ENCODE results near the gene THAP8. TPM values are rescaled to one million over a fixed set of nuclear protein-coding genes. Genes with fewer than 3 reads are reported as not detected.

THAP8 gene
- total RNA-seq, 2 experiments from 2014 or later: 0.38 to 0.53 TPM

- TF ChIP-seq, protein P1, sequence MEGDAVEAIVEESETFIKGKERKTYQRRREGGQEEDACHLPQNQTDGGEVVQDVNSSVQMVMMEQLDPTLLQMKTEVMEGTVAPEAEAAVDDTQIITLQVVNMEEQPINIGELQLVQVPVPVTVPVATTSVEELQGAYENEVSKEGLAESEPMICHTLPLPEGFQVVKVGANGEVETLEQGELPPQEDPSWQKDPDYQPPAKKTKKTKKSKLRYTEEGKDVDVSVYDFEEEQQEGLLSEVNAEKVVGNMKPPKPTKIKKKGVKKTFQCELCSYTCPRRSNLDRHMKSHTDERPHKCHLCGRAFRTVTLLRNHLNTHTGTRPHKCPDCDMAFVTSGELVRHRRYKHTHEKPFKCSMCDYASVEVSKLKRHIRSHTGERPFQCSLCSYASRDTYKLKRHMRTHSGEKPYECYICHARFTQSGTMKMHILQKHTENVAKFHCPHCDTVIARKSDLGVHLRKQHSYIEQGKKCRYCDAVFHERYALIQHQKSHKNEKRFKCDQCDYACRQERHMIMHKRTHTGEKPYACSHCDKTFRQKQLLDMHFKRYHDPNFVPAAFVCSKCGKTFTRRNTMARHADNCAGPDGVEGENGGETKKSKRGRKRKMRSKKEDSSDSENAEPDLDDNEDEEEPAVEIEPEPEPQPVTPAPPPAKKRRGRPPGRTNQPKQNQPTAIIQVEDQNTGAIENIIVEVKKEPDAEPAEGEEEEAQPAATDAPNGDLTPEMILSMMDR (IDR thresholded peaks at IDR 0.05): no peak
- no peak overlapping the region for H3K27ac ChIP-seq (ENCODE audit: low read depth in 1 of 2, low read length in 2 of 2)
- H3K4me1 Mint-ChIP-seq (ENCODE audit: low read depth): peaks cover 8% of the 10 kb centered on the region
- H3K9me3 Mint-ChIP-seq: no peaks in the 10 kb centered on the region
- ChIA-PET CTCF (interaction anchor here (0.7 kb wide), 1 partner anchor 29 kb away, joined by 3 read pairs; no protein-coding TSS in a partner anchor), POLR2A (no interaction called here)
- peaks cover 15% of the 10 kb centered on the region for H3K4me1 ChIP-seq (ENCODE audit: insufficient read depth, low read length)
- ATAC-seq (ENCODE audit: poor library complexity) (no peak), DNase-seq (no peak)
- peaks cover 0 to 18% of the 10 kb centered on the region in 2 experiments for H3K9me3 ChIP-seq (ENCODE audit: control insufficient read depth in 1 of 2, insufficient read depth in 1 of 2, low read length in 2 of 2)
- no peaks in the 10 kb centered on the region for H3K36me3 Mint-ChIP-seq (ENCODE audit: low read depth)
- H3K27ac Mint-ChIP-seq: no peak overlapping the region
- intact Hi-C loops (cut with DNase I, micrococcal nuclease): no loop called here
- H3K27me3 Mint-ChIP-seq: peaks cover 51% of the 10 kb centered on the region
- H3K4me3 Mint-ChIP-seq: peak overlapping the region; percentile 42
- no peaks in the 10 kb centered on the region for H3K36me3 ChIP-seq (ENCODE audit: insufficient read depth, low read length)
- H3K4me3 ChIP-seq (ENCODE audit: low read length): peak overlapping the region; percentile 34
- peaks cover 23 to 30% of the 10 kb centered on the region in 2 experiments for H3K27me3 ChIP-seq (ENCODE audit: control insufficient read depth in 1 of 2, insufficient read depth in 2 of 2, low read length in 2 of 2)
These were observed 66.6 kb downstream of the THAP8 start for GRCh38 chr19:35987571-35987896.

GRCh38 chr19:35986664-35987570 is 67.2 kb downstream of the THAP8 start:
- no peaks in the 10 kb centered on the region for H3K36me3 ChIP-seq (ENCODE audit: insufficient read depth, low read length)
- intact Hi-C loops (cut with DNase I, micrococcal nuclease): no loop called here
- peaks cover 0 to 18% of the 10 kb centered on the region in 2 experiments for H3K9me3 ChIP-seq (ENCODE audit: control insufficient read depth in 1 of 2, insufficient read depth in 1 of 2, low read length in 2 of 2)
- H3K27me3 ChIP-seq (ENCODE audit: control insufficient read depth in 1 of 2, insufficient read depth in 2 of 2, low read length in 2 of 2): peaks cover 23 to 30% of the 10 kb centered on the region in 2 experiments
- TF ChIP-seq, protein P1 (IDR thresholded peaks at IDR 0.05): no peak
- H3K27ac Mint-ChIP-seq: no peak overlapping the region
- H3K9me3 Mint-ChIP-seq: no peaks in the 10 kb centered on the region
- H3K27me3 Mint-ChIP-seq: peaks cover 57% of the 10 kb centered on the region
- no peaks in the 10 kb centered on the region for H3K36me3 Mint-ChIP-seq (ENCODE audit: low read depth)
- H3K4me1 ChIP-seq (ENCODE audit: insufficient read depth, low read length): peaks cover 15% of the 10 kb centered on the region
- H3K4me3 ChIP-seq (ENCODE audit: low read length): peak overlapping the region; percentile 34
- ATAC-seq (ENCODE audit: poor library complexity) (peak; percentile 59), DNase-seq (peak in 5 of 14 experiments; percentile 12 to 41 (median 32))
- ChIA-PET CTCF (interaction anchor here (0.7 kb wide), 1 partner anchor 28 kb away, joined by 3 read pairs; no protein-coding TSS in a partner anchor), POLR2A (no interaction called here)
- H3K27ac ChIP-seq (ENCODE audit: low read depth in 1 of 2, low read length in 2 of 2): no peak overlapping the region
- H3K4me3 Mint-ChIP-seq: peak overlapping the region; percentile 78
- H3K4me1 Mint-ChIP-seq (ENCODE audit: low read depth): peaks cover 8% of the 10 kb centered on the region

DNA sequence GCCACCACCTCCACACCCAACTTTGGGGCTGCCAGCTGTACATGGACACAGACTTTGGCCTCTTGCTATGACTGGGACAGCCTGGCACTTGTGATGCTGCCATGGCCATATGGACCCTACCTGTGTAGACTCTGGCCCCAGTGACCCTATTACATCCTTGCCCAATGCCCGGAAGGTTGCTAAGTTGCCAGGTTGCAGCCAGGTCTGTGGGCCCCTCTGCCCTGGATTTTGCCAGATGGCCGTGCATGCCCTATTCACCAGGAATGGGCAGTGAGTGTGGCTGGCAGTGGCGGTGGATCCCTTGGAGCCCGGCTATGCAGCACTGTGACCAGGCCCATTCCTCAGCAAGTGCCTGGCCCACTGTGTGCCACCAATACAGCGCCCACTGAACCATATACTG is 68.0 kb downstream of the THAP8 start:
- H3K27ac ChIP-seq (ENCODE audit: low read depth in 1 of 2, low read length in 2 of 2): no peak overlapping the region
- TF ChIP-seq, protein P1 (IDR thresholded peaks at IDR 0.05): no peak
- H3K36me3 ChIP-seq (ENCODE audit: insufficient read depth, low read length): no peaks in the 10 kb centered on the region
- no peak overlapping the region for H3K27ac Mint-ChIP-seq
- ATAC-seq (ENCODE audit: poor library complexity) (no peak), DNase-seq (no peak)
- peaks cover 61% of the 10 kb centered on the region for H3K27me3 Mint-ChIP-seq
- peaks cover 0 to 18% of the 10 kb centered on the region in 2 experiments for H3K9me3 ChIP-seq (ENCODE audit: control insufficient read depth in 1 of 2, insufficient read depth in 1 of 2, low read length in 2 of 2)
- no peaks in the 10 kb centered on the region for H3K36me3 Mint-ChIP-seq (ENCODE audit: low read depth)
- no peaks in the 10 kb centered on the region for H3K9me3 Mint-ChIP-seq
- H3K4me3 Mint-ChIP-seq: no peak overlapping the region
- POLR2A ChIA-PET: no interaction called here
- peaks cover 15% of the 10 kb centered on the region for H3K4me1 ChIP-seq (ENCODE audit: insufficient read depth, low read length)
- peaks cover 23 to 30% of the 10 kb centered on the region in 2 experiments for H3K27me3 ChIP-seq (ENCODE audit: control insufficient read depth in 1 of 2, insufficient read depth in 2 of 2, low read length in 2 of 2)
- CTCF ChIA-PET: no interaction called here
- no peak overlapping the region for H3K4me3 ChIP-seq (ENCODE audit: low read length)
- H3K4me1 Mint-ChIP-seq (ENCODE audit: low read depth): peaks cover 8% of the 10 kb centered on the region
- intact Hi-C loops (cut with DNase I, micrococcal nuclease): no loop called here

Other genes starting within 250 kb of the THAP8 start
- gene PRODH2, start 241.4 kb downstream of the THAP8 start, total RNA-seq: not detected
- gene NPHS1, start 201.8 kb downstream of the THAP8 start, total RNA-seq: not detected
- gene KIRREL2, start 197.4 kb downstream of the THAP8 start, total RNA-seq: under 1 TPM in 1 of 2 experiments, not detected in 1; 0.14 TPM
- not detected for gene APLP1, start 185.7 kb downstream of the THAP8 start, total RNA-seq
- 10 to 100 TPM; 26.5 to 30.1 TPM for gene NFKBID, start 153.7 kb downstream of the THAP8 start, total RNA-seq
- 10 to 100 TPM; 72.4 to 78.6 TPM for gene HCST, start 151.8 kb downstream of the THAP8 start, total RNA-seq
- gene TYROBP, start 146.0 kb downstream of the THAP8 start, total RNA-seq: 1 to 10 TPM; 6.0 to 7.6 TPM
- 1 to 10 TPM; 4.2 to 4.5 TPM for gene LRFN3, start 117.9 kb downstream of the THAP8 start, total RNA-seq
- 1 to 10 TPM; 4.3 to 5.4 TPM for gene SDHAF1, start 59.1 kb downstream of the THAP8 start, total RNA-seq
- 1 to 10 TPM; 1.6 TPM for gene SYNE4, start 45.5 kb downstream of the THAP8 start, total RNA-seq
- 10 to 100 TPM; 38.1 to 41.8 TPM for gene ALKBH6, start 40.1 kb downstream of the THAP8 start, total RNA-seq
- gene CLIP3, start 21.4 kb downstream of the THAP8 start, total RNA-seq: under 1 TPM; 0.47 to 0.85 TPM
- 1 to 10 TPM; 2.0 to 2.6 TPM for gene WDR62, start 612 bp upstream of the THAP8 start, total RNA-seq
- gene OVOL3, start 56.9 kb upstream of the THAP8 start, total RNA-seq: not detected
- 10 to 100 TPM; 29.2 to 31.1 TPM for gene POLR2I, start 60.6 kb upstream of the THAP8 start, total RNA-seq
- gene TBCB, start 61.2 kb upstream of the THAP8 start, total RNA-seq: 10 to 100 TPM; 67.5 to 68.0 TPM
- gene CAPNS1, start 85.8 kb upstream of the THAP8 start, total RNA-seq: 100 to 1,000 TPM; 167 to 177 TPM
- gene COX7A1, start 98.2 kb upstream of the THAP8 start, total RNA-seq: not detected
- 1 to 10 TPM; 7.6 to 8.5 TPM for gene ZNF565, start 160.4 kb upstream of the THAP8 start, total RNA-seq
- gene ZNF146, start 160.8 kb upstream of the THAP8 start, total RNA-seq: 10 to 100 TPM; 13.6 to 13.7 TPM

Measured in CD4-positive, alpha-beta T cell (primary cell).